Brain microvascular endothelial cell (primary cell): ENCODE measurements around the gene WFIKKN2.

Source experiments
- DNase-seq: peaks from one replicate; pipeline ENCODE4 v3.0.0-alpha.2; 2020
- H3K27ac ChIP-seq: fragments of 250-450 bp; sonication (Bioruptor Pico); 2 replicates; pipeline ENCODE4 v1.5.1; 2020; ENCODE audit warnings: mild to moderate bottlenecking, moderate library complexity
- H3K27me3 ChIP-seq: fragments of 250-450 bp; sonication (Bioruptor Pico); replicated peaks from 2 replicates; pipeline ENCODE4 v1.5.1; 2020; ENCODE audit warnings: mild to moderate bottlenecking
- H3K36me3 ChIP-seq: fragments of 250-450 bp; sonication (Bioruptor Pico); replicated peaks from 2 replicates; pipeline ENCODE4 v1.5.1; 2020; ENCODE audit warnings: mild to moderate bottlenecking
- H3K4me3 ChIP-seq: 2 replicates; pipeline ENCODE4 v1.5.1; 2011; ENCODE audit warnings: low read depth, mild to moderate bottlenecking, control low read depth, low read length, moderate library complexity
- CTCF ChIP-seq: IDR thresholded peaks from 2 replicates; pipeline ENCODE4 v1.5.1; 2011; ENCODE audit warnings: low read depth, mild to moderate bottlenecking, moderate library complexity, low read length, control low read depth, inconsistent platforms; ENCODE audit errors: missing control alignments
- in situ Hi-C: cut with HindIII; loops from 2 replicates; pipeline ENCODE4 v1.10.0; 2017; ENCODE audit warnings: low sequenced_read_pairs, low pct_ligation_motif_present

The WFIKKN2 gene

DNA sequence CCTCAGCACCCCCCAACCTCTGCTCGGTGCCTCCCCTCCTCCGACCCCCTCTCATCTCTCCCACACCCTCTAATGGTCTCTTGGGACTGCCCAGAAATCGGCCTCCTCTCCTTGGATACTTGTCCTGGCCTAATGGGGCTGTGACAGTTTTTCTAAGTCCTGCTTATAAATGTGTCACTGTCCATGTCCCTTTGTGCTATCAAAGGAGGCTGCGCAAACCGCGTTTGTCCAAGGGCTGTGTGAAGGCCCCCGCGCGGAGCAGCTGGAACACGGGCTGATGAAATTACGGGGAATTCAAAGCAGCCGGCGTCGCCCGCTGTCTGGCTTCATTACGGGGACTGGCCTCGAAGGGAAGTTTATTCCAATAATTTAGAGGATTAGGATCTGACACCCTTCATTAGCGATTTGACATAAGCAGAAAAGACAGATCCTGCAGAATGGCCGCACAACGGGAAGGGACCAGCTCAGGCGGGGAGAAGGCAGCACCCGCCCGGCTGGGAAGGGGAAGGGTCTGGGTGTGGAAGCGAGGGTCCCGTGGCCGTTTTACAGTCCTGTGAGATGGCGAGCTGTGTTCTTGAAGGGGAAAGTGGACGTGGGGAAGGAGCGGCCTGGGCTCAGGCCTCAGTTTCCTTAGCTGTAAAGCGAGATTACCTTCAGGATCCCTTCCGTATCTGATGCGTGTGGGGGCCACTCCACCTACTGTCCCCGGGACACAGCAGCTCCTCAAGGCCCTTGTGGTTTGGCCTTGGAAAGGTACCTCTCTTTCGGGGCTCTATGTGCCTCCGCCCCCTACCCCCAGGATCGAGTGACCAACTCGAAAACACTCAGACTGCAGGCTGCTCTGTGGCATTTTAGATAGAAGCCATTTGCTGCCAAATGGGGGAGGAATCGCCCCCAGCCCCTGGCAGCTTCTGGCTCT is 1.6 kb upstream of the WFIKKN2 start:
- no peak for TF ChIP-seq CTCF
- H3K27me3 ChIP-seq: no peaks in the 10 kb centered on the region
- no peak for DNase-seq
- no peak overlapping the region for H3K4me3 ChIP-seq
- H3K27ac ChIP-seq: no peak overlapping the region
- in situ Hi-C loops: no loop called here
- H3K36me3 ChIP-seq: no peaks in the 10 kb centered on the region

GRCh38 chr17:50834429-50835300 is 721 bp upstream of the WFIKKN2 start:
- no peak for TF ChIP-seq CTCF
- Histone ChIP-seq H3K36me3 (no peaks in the 10 kb centered on the region), H3K27ac (no peak overlapping the region), H3K27me3 (no peaks in the 10 kb centered on the region), H3K4me3 (peak overlapping the region; percentile 41)
- in situ Hi-C loops: no loop called here
- peak; percentile 45 for DNase-seq

DNA sequence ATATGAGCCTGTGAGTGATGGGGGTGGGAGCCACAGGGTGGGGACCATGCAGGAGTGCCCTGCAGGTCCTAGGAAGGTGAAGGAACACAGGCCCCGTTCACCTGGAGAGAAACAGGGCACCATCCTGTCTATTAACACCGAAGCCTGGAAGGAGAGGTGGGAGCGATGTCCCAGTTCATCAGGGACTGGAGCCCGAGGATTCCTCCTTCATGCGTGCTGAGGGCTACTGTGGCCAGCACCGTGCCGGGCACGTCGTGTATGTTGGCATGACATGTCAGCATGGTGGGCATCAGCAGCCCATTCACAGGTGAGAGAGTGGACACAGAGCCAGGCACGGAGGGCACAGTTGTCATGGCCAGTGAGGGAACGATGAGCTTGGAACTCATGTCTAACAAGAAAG is 1.4 kb downstream of the WFIKKN2 start:
- in situ Hi-C loops: no loop called here
- no peak for DNase-seq
- Histone ChIP-seq H3K27me3 (no peaks in the 10 kb centered on the region), H3K36me3 (no peaks in the 10 kb centered on the region), H3K27ac (no peak overlapping the region), H3K4me3 (no peak overlapping the region)
- TF ChIP-seq CTCF: no peak

DNA sequence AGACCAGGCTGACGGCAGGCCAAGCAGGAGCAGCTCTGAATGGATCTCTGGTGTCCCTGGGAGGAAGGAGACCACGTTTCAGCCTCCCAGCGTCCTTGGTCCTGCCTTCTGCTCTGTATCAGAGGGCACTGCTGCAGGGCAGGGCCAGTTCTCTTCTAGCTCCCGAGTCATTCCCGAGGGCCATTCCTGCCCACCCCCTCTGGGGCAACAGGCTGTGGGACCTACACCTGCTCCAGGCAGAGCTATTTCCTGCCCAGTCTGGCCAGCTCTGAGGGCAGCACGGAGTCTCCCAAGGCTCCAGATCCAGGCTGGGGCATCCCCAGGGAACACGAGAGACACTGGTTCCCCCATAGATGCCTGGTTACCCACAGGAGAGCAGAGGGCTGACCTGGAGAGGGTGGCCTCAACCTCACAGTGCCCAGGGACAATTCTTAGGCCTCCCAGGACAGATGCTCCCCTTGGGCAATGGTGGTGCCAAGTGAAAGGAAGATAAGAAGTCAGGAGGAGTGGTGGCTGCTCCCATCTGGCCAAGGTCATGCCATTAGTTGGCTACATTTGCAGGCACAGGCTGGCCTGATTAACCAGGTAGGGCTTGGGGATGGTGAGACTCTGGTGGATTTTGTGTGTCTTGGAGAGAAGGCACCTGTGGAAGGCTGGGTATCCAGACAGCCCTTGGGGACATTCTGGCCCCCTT is 2.0 kb downstream of the WFIKKN2 start:
- H3K27ac ChIP-seq: no peak overlapping the region
- H3K36me3 ChIP-seq: no peaks in the 10 kb centered on the region
- DNase-seq: no peak
- H3K27me3 ChIP-seq: no peaks in the 10 kb centered on the region
- TF ChIP-seq CTCF: no peak
- no peak overlapping the region for H3K4me3 ChIP-seq
- in situ Hi-C loops: no loop called here

DNA sequence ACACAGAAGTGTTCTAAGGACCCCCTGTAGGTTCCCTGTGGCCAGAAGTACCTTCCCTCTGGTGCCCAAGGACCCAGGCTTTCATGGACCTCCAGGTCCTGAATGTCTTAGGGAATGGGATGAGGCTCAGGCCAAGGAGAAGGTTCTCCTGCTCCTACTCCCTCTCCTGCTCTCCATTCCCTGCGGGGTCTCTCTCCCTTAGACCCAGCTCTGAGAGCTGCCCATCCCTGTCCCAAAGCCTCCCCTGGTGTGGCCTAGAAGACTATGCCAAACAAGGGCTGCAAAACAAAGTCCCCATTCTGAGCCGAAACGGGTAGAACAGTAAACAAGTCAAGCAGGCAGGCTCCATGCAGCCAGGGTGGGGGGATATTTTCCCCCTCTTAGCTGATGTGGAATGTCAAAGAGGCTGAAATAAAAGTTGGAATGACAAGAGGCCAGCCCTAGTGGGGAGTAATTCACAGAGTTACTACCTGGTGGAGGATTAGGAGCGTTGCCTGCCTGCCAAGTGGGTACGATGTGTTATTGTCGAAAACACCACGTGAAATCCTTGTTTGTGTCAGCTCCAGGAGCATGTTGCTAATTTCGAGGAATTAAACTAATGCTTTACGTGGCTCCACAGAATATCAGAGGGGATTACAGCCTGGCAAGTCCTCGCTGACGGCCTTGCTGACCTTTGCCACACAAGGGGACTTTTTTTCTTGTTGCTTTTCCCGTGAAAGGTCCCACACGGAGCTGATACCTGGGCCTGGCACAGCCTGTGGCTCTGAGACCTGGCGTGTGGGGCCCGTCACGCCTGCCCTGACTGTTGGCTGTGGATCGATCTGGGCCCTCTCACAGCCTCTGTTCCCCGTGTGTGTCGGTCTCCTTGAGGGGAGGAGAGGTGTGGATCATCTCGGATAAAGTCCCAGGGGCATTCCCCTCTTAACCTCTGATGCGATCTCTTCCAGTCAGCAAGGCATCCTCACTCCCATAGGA is 2.9 kb downstream of the WFIKKN2 start:
- DNase-seq: no peak
- no peak for TF ChIP-seq CTCF
- Histone ChIP-seq H3K36me3 (no peaks in the 10 kb centered on the region), H3K27ac (no peak overlapping the region), H3K27me3 (no peaks in the 10 kb centered on the region), H3K4me3 (no peak overlapping the region)
- in situ Hi-C loops: no loop called here
